D721Med (cell line): ENCODE results near the gene FAM217A.

Experiments used
- DNase-seq: peaks from one replicate; pipeline ENCODE4 v3.0.0; 2011; ENCODE audit warnings: low spot score; ENCODE audit not compliant: insufficient read length
- FAIRE-seq: peaks from 2 replicates; lab custom pipeline; 2011; peaks lifted over from hg19 to GRCh38; lab: Jason Lieb, UNC
- CTCF ChIP-seq: IDR thresholded peaks from 2 replicates; pipeline ENCODE4 v1.5.1; 2012; ENCODE audit warnings: mild to moderate bottlenecking, control low read depth; ENCODE audit not compliant: insufficient read depth; ENCODE audit errors: missing control alignments

Gene FAM217A

GRCh38 chr6:4078691-4079471, at the start of gene FAM217A:
Gene FAM217A, minus strand, starts transcription at chr6:4079137. Its CDS starts 1,723 bp downstream, at chr6:4077414.
- DNase-seq (no peak), FAIRE-seq (no peak)

GRCh38 chr6:4128072-4128471, 49.1 kb upstream of the FAM217A start:
- DNase-seq (no peak), FAIRE-seq (no peak)

More at GRCh38 chr6:4078691-4079471, at the start of gene FAM217A:
- TF ChIP-seq CTCF, result no peak

GRCh38 chr6:4125933-4126864, 47.3 kb upstream of the FAM217A start:
- DNase-seq, result no peak

More at GRCh38 chr6:4128072-4128471, 49.1 kb upstream of the FAM217A start:
- TF ChIP-seq CTCF, result no peak

GRCh38 chr6:4125500-4125899, 46.6 kb upstream of the FAM217A start:
- FAIRE-seq (no peak), DNase-seq (no peak)
- TF ChIP-seq CTCF, result no peak

More at GRCh38 chr6:4125933-4126864, 47.3 kb upstream of the FAM217A start:
- no peak for TF ChIP-seq CTCF
- FAIRE-seq, result no peak

GRCh38 chr6:4124351-4124750, 45.4 kb upstream of the FAM217A start:
- no peak for TF ChIP-seq CTCF
- no peak for FAIRE-seq
- no peak for DNase-seq

GRCh38 chr6:4115741-4116140, 36.8 kb upstream of the FAM217A start:
- no peak for TF ChIP-seq CTCF
- FAIRE-seq (no peak), DNase-seq (no peak)
